Caco-2 (cell line): ENCODE data around the gene BAZ1B. TPM values are rescaled to one million over a fixed set of nuclear protein-coding genes. Genes with fewer than 3 reads are reported as not detected.
A peak's percentile ranks its signal among the peaks of the same experiment; 100 is the strongest.

Experiments used
- BruUV-seq: library from RNA; stranded (reverse); fragments of 400-500 nt; replicated peaks from 2 replicates; lab custom pipeline; 2021; lab: Mats Ljungman, UMichigan
- CTCF ChIA-PET: fragments of 300-600 bp; sonication (Branson Sonifier 250); formaldehyde crosslinking; loops from one replicate; lab custom pipeline; 2022; ENCODE audit warnings: antibody characterized with exemption; lab: Charles Lee
- POLR2A ChIA-PET: fragments of 300-600 bp; sonication (Branson Sonifier 250); formaldehyde crosslinking; loops from one replicate; lab custom pipeline; 2022; ENCODE audit warnings: antibody characterized with exemption; lab: Charles Lee
- DNase-seq, 2 experiments: peaks; one replicate each; pipeline versions ENCODE4 v3.0.0 to v3.0.0-alpha.2; 2020 to 2022
- H3K27me3 ChIP-seq: replicated peaks from 2 replicates; pipeline ENCODE4 v1.6.0; 2011; ENCODE audit warnings: low read length; ENCODE audit not compliant: control insufficient read depth, insufficient read depth
- H3K36me3 ChIP-seq: 2 replicates; pipeline ENCODE4 v1.5.1; 2011; ENCODE audit warnings: low read length; ENCODE audit not compliant: control insufficient read depth, insufficient read depth
- H3K4me1 ChIP-seq: fragments of 250-450 bp; sonication (Bioruptor Pico); 2 replicates; pipeline ENCODE4 v1.5.1; 2020; ENCODE audit warnings: mild to moderate bottlenecking
- H3K4me3 ChIP-seq: 2 replicates; pipeline ENCODE4 v1.5.1; 2011; ENCODE audit warnings: low read depth, mild to moderate bottlenecking, control low read depth, low read length
- H3K9me3 ChIP-seq: fragments of 250-450 bp; sonication (Bioruptor Pico); 2 replicates; pipeline ENCODE4 v1.5.1; 2020; ENCODE audit warnings: mild to moderate bottlenecking, moderate library complexity
- H3K27ac Mint-ChIP-seq: one replicate; pipeline ENCODE4 v1.8.0; 2022; ENCODE audit warnings: mixed read lengths; ENCODE audit not compliant: unreplicated experiment
- H3K27me3 Mint-ChIP-seq: one replicate; pipeline ENCODE4 v1.8.0; 2022; ENCODE audit warnings: mixed read lengths; ENCODE audit not compliant: insufficient read depth, unreplicated experiment
- H3K36me3 Mint-ChIP-seq: one replicate; pipeline ENCODE4 v1.8.0; 2022; ENCODE audit warnings: mild to moderate bottlenecking, mixed read lengths; ENCODE audit not compliant: insufficient read depth, unreplicated experiment
- H3K4me1 Mint-ChIP-seq: one replicate; pipeline ENCODE4 v1.8.0; 2022; ENCODE audit warnings: low read depth, mixed read lengths; ENCODE audit not compliant: unreplicated experiment
- H3K4me3 Mint-ChIP-seq: one replicate; pipeline ENCODE4 v1.8.0; 2022; ENCODE audit warnings: mild to moderate bottlenecking, moderate library complexity, mixed read lengths; ENCODE audit not compliant: unreplicated experiment
- H3K9me3 Mint-ChIP-seq: one replicate; pipeline ENCODE4 v1.8.0; 2022; ENCODE audit warnings: mixed read lengths; ENCODE audit not compliant: unreplicated experiment
- CTCF ChIP-seq, 2 experiments: fragments of 200-600 bp in 1 of 2; IDR thresholded peaks; 1 replicate in 1 of 2; 2 replicates in 1 of 2; pipeline versions ENCODE4 v1.5.1 to v1.8.0; 2011 to 2022; ENCODE audit warnings: antibody characterized with exemption in 1 of 2, control low read depth in 1 of 2, inconsistent platforms in 1 of 2, low read depth in 1 of 2, low read length in 1 of 2, mild to moderate bottlenecking in 1 of 2, moderate library complexity in 1 of 2; ENCODE audit not compliant: insufficient read depth in 1 of 2, severe bottlenecking in 1 of 2, unreplicated experiment in 1 of 2
- intact Hi-C: fragments of 100-400 bp; cut with micrococcal nuclease; formaldehyde crosslinking; loops from one replicate; pipeline ENCODE4 v1.10.0; 2022; ENCODE audit not compliant: unreplicated experiment
- total RNA-seq: library from RNA; stranded (reverse); gene quantifications from 2 replicates; pipeline ENCODE4 v1.2.3, GENCODE V29; 2022

The BAZ1B gene
- total RNA-seq, 1 experiment from 2014 or later: 85.7 TPM

DNA sequence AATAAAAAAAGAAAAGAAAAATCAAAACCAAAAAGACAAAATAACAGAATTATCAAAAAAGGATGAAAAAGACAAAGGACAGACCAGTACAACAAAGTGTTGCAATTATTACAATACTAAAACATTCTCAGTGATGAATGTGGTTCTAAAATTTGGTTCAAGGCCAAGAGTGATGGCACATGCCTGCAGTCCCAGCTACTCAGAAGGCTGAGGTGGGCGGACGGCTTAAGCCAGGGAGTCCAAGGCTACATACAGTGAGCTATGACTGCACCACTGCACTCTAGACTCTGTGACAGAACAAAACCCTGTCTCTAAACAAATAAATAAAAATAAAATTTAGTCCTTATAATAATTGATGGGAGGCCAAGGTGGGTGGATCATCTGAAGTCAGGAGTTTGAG lies 14.5 kb downstream of the BAZ1B start:
- Mint-ChIP-seq H3K27me3 (no peaks in the 10 kb centered on the region), H3K9me3 (no peaks in the 10 kb centered on the region), H3K36me3 (peaks cover 99% of the 10 kb centered on the region), H3K4me1 (no peaks in the 10 kb centered on the region), H3K27ac (no peak overlapping the region), H3K4me3 (no peak overlapping the region)
- ChIA-PET POLR2A (no interaction called here), CTCF (no interaction called here)
- no peaks in the 10 kb centered on the region for H3K27me3 ChIP-seq
- H3K4me1 ChIP-seq: no peaks in the 10 kb centered on the region
- DNase-seq: no peak
- no peak for TF ChIP-seq CTCF (IDR thresholded peaks at IDR 0.05; ENCODE audit: insufficient read depth in 1 of 2, low read depth in 1 of 2, low read length in 1 of 2, severe bottlenecking in 1 of 2, unreplicated experiment in 1 of 2)
- no peak overlapping the region for H3K4me3 ChIP-seq
- no peaks in the 10 kb centered on the region for H3K9me3 ChIP-seq
- BruUV-seq: no TSS peak
- intact Hi-C loops: no loop called here
- H3K36me3 ChIP-seq: peaks cover 4% of the 10 kb centered on the region

DNA sequence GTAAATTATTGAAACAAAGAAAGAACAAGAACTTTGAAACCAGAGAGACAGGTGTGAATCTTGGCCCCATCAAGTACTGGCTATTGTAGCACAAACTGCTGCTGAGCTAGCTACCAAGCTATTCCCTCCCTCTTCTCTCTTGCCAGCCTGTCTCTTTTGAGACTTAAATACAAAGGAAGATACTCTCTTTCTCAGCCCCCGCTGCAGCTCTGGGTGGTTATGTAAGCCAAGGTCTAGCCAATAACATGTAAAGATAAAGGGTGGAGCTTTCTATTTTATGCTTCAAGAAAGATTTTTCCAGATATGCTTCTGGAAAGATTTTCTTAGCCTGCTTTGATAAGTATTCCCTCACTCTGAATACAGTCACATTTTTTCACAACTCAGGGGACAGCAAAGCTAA lies 17.2 kb downstream of the BAZ1B start:
- Mint-ChIP-seq H3K4me3 (no peak overlapping the region), H3K36me3 (peaks cover 100% of the 10 kb centered on the region), H3K27ac (no peak overlapping the region), H3K4me1 (no peaks in the 10 kb centered on the region), H3K9me3 (no peaks in the 10 kb centered on the region), H3K27me3 (no peaks in the 10 kb centered on the region)
- BruUV-seq: TSS peak; percentile 8
- H3K36me3 ChIP-seq: peaks cover 4% of the 10 kb centered on the region
- no peaks in the 10 kb centered on the region for H3K4me1 ChIP-seq
- POLR2A ChIA-PET: interaction anchor here (0.6 kb wide), 1 partner anchor 16 kb away, joined by 3 read pairs; no protein-coding TSS in a partner anchor
- no peak for DNase-seq
- H3K27me3 ChIP-seq: no peaks in the 10 kb centered on the region
- CTCF ChIA-PET: no interaction called here
- no peak overlapping the region for H3K4me3 ChIP-seq
- no peak for TF ChIP-seq CTCF (IDR thresholded peaks at IDR 0.05; ENCODE audit: insufficient read depth in 1 of 2, low read depth in 1 of 2, low read length in 1 of 2, severe bottlenecking in 1 of 2, unreplicated experiment in 1 of 2)
- no peaks in the 10 kb centered on the region for H3K9me3 ChIP-seq
- intact Hi-C loops: no loop called here

- no peaks in the 10 kb centered on the region for H3K27me3 ChIP-seq
- peaks cover 100% of the 10 kb centered on the region for H3K36me3 Mint-ChIP-seq
- ChIA-PET POLR2A (interaction anchor here (0.6 kb wide), 1 partner anchor 17 kb away, joined by 3 read pairs; no protein-coding TSS in a partner anchor), CTCF (no interaction called here)
- intact Hi-C loops: no loop called here
- no peaks in the 10 kb centered on the region for H3K9me3 ChIP-seq
- H3K4me3 ChIP-seq: no peak overlapping the region
- no peaks in the 10 kb centered on the region for H3K27me3 Mint-ChIP-seq
- peaks cover 6% of the 10 kb centered on the region for H3K36me3 ChIP-seq
- no peaks in the 10 kb centered on the region for H3K9me3 Mint-ChIP-seq
- no peaks in the 10 kb centered on the region for H3K4me1 Mint-ChIP-seq
- BruUV-seq: no TSS peak
- H3K27ac Mint-ChIP-seq: no peak overlapping the region
- no peaks in the 10 kb centered on the region for H3K4me1 ChIP-seq
- no peak for DNase-seq
- TF ChIP-seq CTCF (IDR thresholded peaks at IDR 0.05; ENCODE audit: insufficient read depth in 1 of 2, low read depth in 1 of 2, low read length in 1 of 2, severe bottlenecking in 1 of 2, unreplicated experiment in 1 of 2): no peak
- no peak overlapping the region for H3K4me3 Mint-ChIP-seq
Observed at GRCh38 chr7:73504017-73504416, 18.1 kb downstream of the BAZ1B start.
